Measurements from ENCODE around the gene LAPTM4A.

LAPTM4A gene

GRCh38 chr2:20027260-20027677 lies 24.2 kb downstream of the LAPTM4A start:
- POLR2A ChIA-PET: no interaction called here
- no peak for DNase-seq (ENCODE audit: extremely low spot score)

GRCh38 chr2:20025065-20025786 lies 26.2 kb downstream of the LAPTM4A start:
- ChIA-PET POLR2A (no interaction called here), CTCF (interaction anchor here (3.2 kb wide), 1 partner anchor 10 kb away, joined by 18 read pairs; no protein-coding TSS in a partner anchor)
- TF ChIP-seq CTCF (IDR thresholded peaks at IDR 0.05; ENCODE audit: control extremely low read depth, extremely low read depth, low read depth, missing control alignments): no peak
- no peak for DNase-seq (ENCODE audit: extremely low spot score)

More at GRCh38 chr2:20027260-20027677, 24.2 kb downstream of the LAPTM4A start:
- CTCF ChIA-PET: interaction anchor here (0.9 to 1.9 kb wide), 4 partner anchors 9 to 16 kb away, joined by 3 to 10 read pairs (median 6); no protein-coding TSS in a partner anchor
- TF ChIP-seq CTCF (IDR thresholded peaks at IDR 0.05; ENCODE audit: control extremely low read depth, extremely low read depth, low read depth, missing control alignments): no peak

GRCh38 chr2:20023688-20024087 lies 27.7 kb downstream of the LAPTM4A start:
- no peak for TF ChIP-seq CTCF (IDR thresholded peaks at IDR 0.05; ENCODE audit: control extremely low read depth, extremely low read depth, low read depth, missing control alignments)
- DNase-seq (ENCODE audit: extremely low spot score): no peak
- ChIA-PET POLR2A (no interaction called here), CTCF (interaction anchor here (1.1 to 3.2 kb wide), 4 partner anchors 9 to 38 kb away, joined by 3 to 18 read pairs (median 5); no protein-coding TSS in a partner anchor)

GRCh38 chr2:20021405-20022009 lies 29.9 kb downstream of the LAPTM4A start:
- POLR2A ChIA-PET: no interaction called here
- no peak for TF ChIP-seq CTCF (IDR thresholded peaks at IDR 0.05; ENCODE audit: control extremely low read depth, extremely low read depth, low read depth, missing control alignments)
- DNase-seq (ENCODE audit: extremely low spot score): no peak
- CTCF ChIA-PET: interaction anchor here (0.7 kb wide), 1 partner anchor 47 kb away, joined by 3 read pairs; no protein-coding TSS in a partner anchor

GRCh38 chr2:20019747-20020146 lies 31.7 kb downstream of the LAPTM4A start:
- TF ChIP-seq CTCF (IDR thresholded peaks at IDR 0.05; ENCODE audit: control extremely low read depth, extremely low read depth, low read depth, missing control alignments): no peak
- POLR2A ChIA-PET: no interaction called here
- DNase-seq (ENCODE audit: extremely low spot score): no peak
- CTCF ChIA-PET: interaction anchor here (1.1 kb wide), 1 partner anchor 15 kb away, joined by 3 read pairs; no protein-coding TSS in a partner anchor

- CTCF ChIA-PET: interaction anchor here (1.1 kb wide), 1 partner anchor 16 kb away, joined by 3 read pairs; no protein-coding TSS in a partner anchor
- no peak for DNase-seq (ENCODE audit: extremely low spot score)
- no peak for TF ChIP-seq CTCF (IDR thresholded peaks at IDR 0.05; ENCODE audit: control extremely low read depth, extremely low read depth, low read depth, missing control alignments)
- POLR2A ChIA-PET: no interaction called here
Observed at GRCh38 chr2:20018601-20019152, 32.8 kb downstream of the LAPTM4A start.
